AG04450 (cell line): ENCODE results near the gene NRG3. TPM values are rescaled to one million over a fixed set of nuclear protein-coding genes. Genes with fewer than 3 reads are reported as not detected.

Experiments
- CTCF ChIA-PET: fragments of 300-600, 350-600 bp; formaldehyde crosslinking; extraction: SDS; loops from one replicate; lab custom pipeline; 2022; ENCODE audit warnings: antibody characterized with exemption, inconsistent platforms; lab: Charles Lee
- POLR2A ChIA-PET: fragments of 350-600 bp; formaldehyde crosslinking; extraction: SDS; loops from one replicate; lab custom pipeline; 2021; ENCODE audit warnings: antibody characterized with exemption, inconsistent platforms; lab: Yijun Ruan, JAX
- DNase-seq: peaks from one replicate; pipeline ENCODE4 v3.0.0-alpha.2; 2011; ENCODE audit warnings: low read depth, low spot score
- H3K27ac ChIP-seq: one replicate; pipeline ENCODE4 v1.5.1; 2012; ENCODE audit warnings: low read depth, low read length, control low read depth
- H3K27me3 ChIP-seq: one replicate; pipeline ENCODE4 v1.6.0; 2012; ENCODE audit warnings: low read length; ENCODE audit not compliant: control insufficient read depth, insufficient read depth
- H3K4me3 ChIP-seq: 2 replicates; pipeline ENCODE4 v1.5.1; 2011; ENCODE audit warnings: mild to moderate bottlenecking, low read depth, low read length, control low read depth
- H3K9me3 ChIP-seq: 2 replicates; pipeline ENCODE4 v1.5.1; 2012; ENCODE audit warnings: low read length; ENCODE audit not compliant: control insufficient read depth, insufficient read depth
- CTCF ChIP-seq: IDR thresholded peaks from 2 replicates; pipeline ENCODE4 v1.5.1; 2011; ENCODE audit warnings: low read depth, low read length, control low read depth, inconsistent platforms
- polyA plus RNA-seq: library from polyadenylated mRNA; depleted of rRNA; stranded (reverse); fragments of >200 nt; gene quantifications from 2 replicates; pipeline ENCODE4 v1.2.3, GENCODE V29; 2011

NRG3 gene
- polyA plus RNA-seq, 1 experiment = not detected

- H3K27me3 ChIP-seq = no peaks in the 10 kb centered on the region
- ChIA-PET CTCF (no interaction called here), POLR2A (no interaction called here)
- no peak overlapping the region for H3K4me3 ChIP-seq
- no peak overlapping the region for H3K27ac ChIP-seq
- TF ChIP-seq CTCF = no peak
- H3K9me3 ChIP-seq = no peaks in the 10 kb centered on the region; the same call in 1 of the 2 replicates
- DNase-seq = no peak
Measured at GRCh38 chr10:82643601-82644000, 768.6 kb downstream of the NRG3 start.

GRCh38 chr10:82645221-82645620 lies 770.2 kb downstream of the NRG3 start:
- Histone ChIP-seq H3K27me3 (no peaks in the 10 kb centered on the region), H3K4me3 (no peak overlapping the region), H3K9me3 (peaks cover 5% of the 10 kb centered on the region), H3K27ac (no peak overlapping the region)
- TF ChIP-seq CTCF = no peak
- CTCF ChIA-PET = interaction anchor here (0.6 kb wide), 1 partner anchor 855 kb away, joined by 4 read pairs; no protein-coding TSS in a partner anchor
- POLR2A ChIA-PET = no interaction called here
- DNase-seq = no peak

GRCh38 chr10:82653244-82654155 lies 778.5 kb downstream of the NRG3 start:
- CTCF ChIA-PET = no interaction called here

GRCh38 chr10:82660205-82660604 lies 785.2 kb downstream of the NRG3 start:
- ChIA-PET POLR2A (no interaction called here), CTCF (interaction anchor here (0.6 kb wide), 1 partner anchor 1999 kb away, joined by 3 read pairs; no protein-coding TSS in a partner anchor)
- TF ChIP-seq CTCF = no peak
- no peaks in the 10 kb centered on the region for H3K27me3 ChIP-seq
- DNase-seq = no peak
- H3K27ac ChIP-seq = no peak overlapping the region
- H3K9me3 ChIP-seq = peaks cover 5% of the 10 kb centered on the region; the same call in 1 of the 2 replicates
- no peak overlapping the region for H3K4me3 ChIP-seq

More at GRCh38 chr10:82653244-82654155, 778.5 kb downstream of the NRG3 start:
- Histone ChIP-seq H3K4me3 (no peak overlapping the region), H3K9me3 (peaks cover 14% of the 10 kb centered on the region), H3K27ac (no peak overlapping the region), H3K27me3 (no peaks in the 10 kb centered on the region)
- no peak for DNase-seq
- no peak for TF ChIP-seq CTCF
- POLR2A ChIA-PET = no interaction called here

GRCh38 chr10:82660986-82661385 lies 786.0 kb downstream of the NRG3 start:
- POLR2A ChIA-PET = no interaction called here
- DNase-seq = no peak
- Histone ChIP-seq H3K27ac (no peak overlapping the region), H3K4me3 (no peak overlapping the region), H3K9me3 (peaks cover 9% of the 10 kb centered on the region; the same call in 1 of the 2 replicates), H3K27me3 (no peaks in the 10 kb centered on the region)
- no peak for TF ChIP-seq CTCF
- CTCF ChIA-PET = no interaction called here
